NCI-H226 (cell line): ENCODE results near the gene GLP2R.
"Not testable (repeated sequence)": the region's sequence is repeated elsewhere in the genome, so short reads cannot be mapped to it uniquely, and the experiment has no call there.

Experiments used
- DNase-seq: peaks from one replicate; pipeline ENCODE4 v3.0.0-alpha.2; 2015

Gene GLP2R

GRCh38 chr17:9900784-9901183 is 75.1 kb downstream of the GLP2R start:
- peak; percentile 34 for DNase-seq

DNA sequence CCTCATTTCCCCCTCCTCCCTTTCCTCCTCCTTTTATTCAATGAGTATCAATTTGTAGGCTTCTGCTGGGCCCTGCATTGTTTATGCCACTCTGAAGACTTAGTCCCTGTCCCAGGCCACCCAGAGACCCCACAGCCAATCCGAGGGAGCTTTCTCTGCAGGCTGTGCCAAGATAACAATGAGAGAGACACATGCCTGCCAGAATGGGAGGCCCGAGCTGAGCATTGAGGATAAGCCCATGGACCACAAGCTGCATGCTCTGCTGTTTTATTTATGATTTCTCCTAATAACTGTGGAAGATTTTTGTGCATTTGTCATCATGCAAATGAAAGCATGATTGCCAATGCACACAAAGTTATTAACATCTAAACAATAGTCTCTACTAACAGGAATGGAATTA is 76.4 kb downstream of the GLP2R start:
- DNase-seq = no peak

- no peak for DNase-seq
Measured at GRCh38 chr17:9904277-9905077, 78.8 kb downstream of the GLP2R start.

GRCh38 chr17:9905078-9905415 is 79.3 kb downstream of the GLP2R start, which contains the start of gene RCVRN:
TSS of gene RCVRN (minus strand) at chr17:9905271. CDS start at chr17:9905180, 91 bp downstream.
- no peak for DNase-seq

DNA sequence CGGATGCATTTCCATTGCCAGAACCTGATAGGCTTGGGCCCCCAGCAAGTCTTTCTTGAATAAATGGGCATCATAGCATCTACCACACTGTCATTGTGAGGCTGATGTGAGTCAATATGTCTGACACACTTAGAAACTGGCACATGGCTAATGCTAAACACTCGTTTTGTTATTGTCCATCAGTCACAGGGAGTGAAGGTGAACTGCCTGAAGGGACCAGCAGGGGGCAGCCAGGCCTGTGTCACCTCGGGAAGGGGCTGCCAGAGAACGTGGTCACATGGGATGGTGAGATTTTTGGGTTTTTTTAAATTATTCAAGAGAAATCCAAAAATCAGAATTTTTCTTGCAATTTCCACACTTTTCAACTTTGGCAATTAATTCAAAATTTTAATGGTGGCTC is 80.2 kb downstream of the GLP2R start:
- DNase-seq = no peak

GRCh38 chr17:9906616-9907015 is 80.9 kb downstream of the GLP2R start:
- no peak for DNase-seq

- no peak for DNase-seq
Measured at GRCh38 chr17:9907131-9907530, 81.4 kb downstream of the GLP2R start.

GRCh38 chr17:9907883-9908648 is 82.3 kb downstream of the GLP2R start:
- no peak for DNase-seq

DNA sequence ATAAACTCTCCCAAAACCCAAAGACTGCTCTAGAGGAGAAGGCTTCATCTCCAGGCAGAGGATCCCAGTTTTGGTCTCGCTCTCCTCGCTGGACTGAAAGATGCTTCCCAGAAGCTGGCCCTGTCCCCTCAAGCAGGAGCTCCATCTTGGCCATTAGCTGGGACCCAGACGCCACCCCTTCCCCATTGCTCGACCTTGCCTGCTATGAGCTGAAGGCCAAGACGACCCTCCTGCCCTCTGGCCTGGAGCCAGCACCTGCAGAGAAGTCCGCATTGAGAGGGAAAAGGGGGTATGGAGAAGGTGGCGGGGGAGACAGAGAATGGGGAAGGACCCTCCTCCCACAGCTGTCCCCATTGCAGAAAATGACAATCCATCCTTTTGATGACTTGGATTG is 82.9 kb downstream of the GLP2R start:
- no peak for DNase-seq

DNA sequence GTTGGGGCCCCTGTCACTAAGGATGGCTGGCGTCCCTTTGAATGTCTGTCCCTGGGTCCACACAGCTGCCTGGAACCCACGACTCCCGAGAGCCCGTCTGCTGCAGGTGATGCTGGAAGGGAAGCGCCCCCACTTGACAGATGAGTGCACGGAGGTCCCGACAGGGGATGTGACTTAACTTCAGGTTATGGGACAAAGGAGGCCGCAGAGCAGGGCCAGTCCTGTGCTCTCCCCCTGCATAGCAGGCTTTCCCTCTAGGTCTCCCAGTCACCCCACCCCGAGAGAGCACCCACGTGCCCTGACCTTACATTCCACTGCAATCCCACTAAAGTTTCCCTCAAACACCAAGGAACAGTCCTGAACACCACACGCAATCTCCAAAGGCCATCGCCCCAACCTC is 85.4 kb downstream of the GLP2R start:
- no peak for DNase-seq

DNA sequence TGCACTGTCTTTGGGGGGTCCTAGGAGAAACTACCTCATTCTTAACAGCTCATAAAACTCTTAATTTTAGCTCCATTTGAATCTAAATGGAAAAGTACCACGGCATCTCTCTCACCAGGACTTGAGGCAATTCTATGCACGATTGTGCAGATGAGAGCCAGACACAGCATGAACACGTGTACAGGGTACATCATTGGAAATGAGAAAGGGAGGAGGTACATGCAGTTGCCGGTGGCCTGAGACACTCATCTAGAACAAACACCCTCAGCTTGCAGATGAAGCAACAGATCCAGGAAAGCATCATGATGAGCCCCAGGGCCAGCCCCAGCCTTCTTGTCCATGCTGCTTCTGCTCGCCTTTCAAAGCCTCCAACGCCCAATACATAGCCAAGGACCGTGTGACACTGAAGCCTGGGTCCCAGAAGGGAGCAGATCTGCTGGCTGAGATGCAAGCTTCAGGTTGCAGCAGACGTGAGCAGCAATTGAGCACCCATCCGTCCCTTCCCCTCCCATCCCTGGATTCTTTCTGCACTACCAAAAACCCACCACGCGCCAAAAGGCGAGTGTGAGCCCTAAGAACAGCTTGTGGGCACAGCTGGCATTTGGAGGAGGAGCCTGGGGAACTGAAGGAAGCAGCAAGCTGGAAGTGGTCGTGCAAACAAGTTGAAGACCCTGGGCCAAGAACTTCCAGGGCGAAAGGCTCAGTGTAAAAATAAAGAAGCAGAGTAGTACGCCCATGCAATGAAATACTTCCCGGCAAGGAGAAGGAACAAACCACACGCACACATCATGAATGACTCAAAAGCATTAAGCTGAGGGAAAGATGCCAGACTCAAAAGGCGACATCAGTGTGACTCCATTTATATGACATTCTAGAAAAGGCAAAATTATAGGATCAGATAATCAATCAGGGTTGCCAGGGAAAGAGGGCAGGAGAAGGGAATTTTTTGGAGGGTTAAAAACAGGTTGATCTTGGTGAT is 86.7 kb downstream of the GLP2R start:
- DNase-seq = no peak

GRCh38 chr17:9913476-9913875 is 87.8 kb downstream of the GLP2R start:
- no peak for DNase-seq

DNA sequence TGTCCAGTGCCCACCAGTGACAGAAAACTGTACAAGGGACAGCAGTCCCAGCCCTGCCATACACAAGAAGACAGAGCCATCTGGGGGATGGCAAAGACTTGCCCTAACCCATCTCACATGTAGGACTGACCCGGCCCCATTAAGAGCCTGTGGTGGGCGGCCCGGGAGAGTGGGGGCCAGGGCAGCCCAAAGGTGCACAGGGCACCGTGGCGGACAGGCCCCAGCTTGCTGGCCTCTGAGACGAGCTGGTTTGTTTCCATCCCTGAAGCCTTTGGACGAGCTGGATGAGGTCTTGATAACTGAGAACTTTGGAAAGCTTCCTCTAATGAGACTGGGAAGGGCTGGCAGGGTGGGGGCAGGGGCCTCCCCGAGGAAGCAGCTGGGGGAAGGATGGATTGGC is 90.4 kb downstream of the GLP2R start:
- no peak for DNase-seq

GRCh38 chr17:9917131-9917530 is 91.4 kb downstream of the GLP2R start:
- no peak for DNase-seq

- DNase-seq = no peak
Measured at GRCh38 chr17:9917801-9918200, 92.1 kb downstream of the GLP2R start.

GRCh38 chr17:9918352-9918751 is 92.6 kb downstream of the GLP2R start:
- no peak for DNase-seq

DNA sequence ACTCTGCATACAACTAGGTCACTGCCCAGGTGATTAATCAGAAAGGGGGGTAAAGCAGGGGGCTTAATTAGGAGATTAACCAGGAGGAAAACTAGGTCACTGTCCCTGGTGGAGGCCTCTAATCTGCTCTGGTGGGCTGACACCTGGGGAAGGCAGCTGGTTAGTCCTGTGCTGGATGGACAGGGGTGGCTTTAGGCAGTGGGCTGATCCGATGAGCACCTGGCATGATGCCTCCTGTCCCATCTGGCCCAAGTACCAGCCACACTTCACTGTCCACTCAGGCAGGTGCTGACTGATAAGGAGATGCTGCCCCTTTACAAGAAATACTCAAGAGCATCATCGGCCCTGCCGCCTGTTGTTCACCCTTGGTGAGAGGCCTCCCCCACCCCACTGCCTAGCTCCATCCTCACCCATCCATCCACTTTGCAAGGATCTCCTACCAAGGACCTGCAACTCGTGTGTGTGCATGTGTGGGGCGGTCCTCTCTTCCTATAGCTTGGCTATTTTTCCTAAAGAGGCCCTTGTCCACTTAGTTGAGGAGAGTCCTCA is 93.2 kb downstream of the GLP2R start:
- no peak for DNase-seq

DNA sequence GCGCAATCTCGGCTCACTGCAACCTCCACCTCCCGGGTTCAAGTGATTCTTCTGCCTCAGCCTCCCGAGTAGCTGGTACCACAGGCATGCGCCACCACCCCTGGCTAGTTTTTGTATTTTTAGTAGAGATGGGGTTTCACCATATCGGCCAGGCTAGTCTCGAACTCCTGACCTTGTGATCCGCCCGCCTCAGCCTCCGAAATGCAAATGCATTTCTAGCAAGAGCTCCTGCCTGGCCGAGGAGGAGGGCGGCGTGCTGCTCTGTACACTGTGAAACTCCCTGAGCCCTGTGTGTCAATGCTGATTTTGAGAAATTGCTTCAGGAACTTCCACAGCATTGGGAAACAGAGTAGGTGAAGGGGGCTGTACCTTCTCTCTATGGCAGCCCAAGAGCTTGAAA is 95.5 kb downstream of the GLP2R start:
- DNase-seq = not testable (repeated sequence)

DNA sequence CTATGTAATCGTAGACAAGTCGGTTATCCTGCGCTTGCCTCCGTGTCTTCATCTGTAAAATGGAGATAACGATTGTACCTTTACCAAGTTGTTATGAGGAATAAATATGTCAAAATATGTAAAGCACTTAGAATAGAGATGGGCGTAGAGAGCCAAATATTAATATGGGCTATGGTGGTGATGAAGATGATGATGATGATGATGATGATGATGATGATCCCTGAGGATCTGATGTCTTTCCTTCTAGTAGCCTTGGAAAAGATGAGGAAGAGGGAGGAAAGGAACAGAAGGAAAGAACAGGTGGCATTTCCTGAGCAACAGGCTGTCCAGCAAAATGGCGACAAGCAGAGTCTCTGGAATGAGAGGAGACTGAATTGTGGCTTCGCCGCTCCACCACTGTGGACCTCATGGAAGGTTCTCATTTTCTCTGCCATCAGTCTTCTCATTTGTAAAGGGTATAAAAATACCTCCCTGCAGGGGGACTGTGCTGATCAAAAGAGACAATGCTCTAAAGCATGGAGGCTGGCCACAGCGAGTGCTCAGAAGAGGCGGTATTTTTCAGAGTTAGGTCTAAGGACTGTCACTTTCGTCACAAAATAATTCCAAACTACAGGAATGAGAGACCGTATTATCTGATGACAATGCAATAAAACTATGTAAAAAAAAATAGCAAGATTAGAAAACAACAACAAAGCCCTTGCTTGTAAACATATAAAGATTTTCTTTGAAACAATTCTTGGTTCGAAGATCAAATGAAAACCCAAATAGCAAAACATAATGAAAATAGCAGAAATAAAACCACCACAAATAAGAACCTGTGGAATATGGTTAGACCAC is 96.5 kb downstream of the GLP2R start:
- no peak for DNase-seq

GRCh38 chr17:9924735-9925191 is 99.0 kb downstream of the GLP2R start:
- DNase-seq = peak; percentile 39

GRCh38 chr17:9925457-9925856 is 99.7 kb downstream of the GLP2R start:
- DNase-seq = no peak
